Activated T-cell treated with anti-CD3 and anti-CD28 coated beads for 24 hours (primary cell): ENCODE results near the gene PYGO2.

Source experiments
- DNase-seq: peaks from one replicate; pipeline ENCODE4 v3.0.0-alpha.2; 2020; ENCODE audit warnings: low read depth

The PYGO2 gene

GRCh38 chr1:154961207-154962155 lies at the start of gene PYGO2:
TSS of gene PYGO2 (minus strand) at chr1:154961782. CDS start at chr1:154961576, 206 bp downstream.
- DNase-seq, result peak; percentile 73

- no peak for DNase-seq
These were observed 49.4 kb upstream of the PYGO2 start for GRCh38 chr1:155011004-155011416.

- DNase-seq, result no peak
These were observed 48.8 kb upstream of the PYGO2 start for GRCh38 chr1:155010211-155010918.

- DNase-seq, result no peak
These were observed 48.2 kb upstream of the PYGO2 start for GRCh38 chr1:155009742-155010141.

- no peak for DNase-seq
These were observed 47.7 kb upstream of the PYGO2 start for GRCh38 chr1:155009221-155009711.

- peak; percentile 44 for DNase-seq
These were observed 46.7 kb upstream of the PYGO2 start for GRCh38 chr1:155008015-155008941.

- DNase-seq, result no peak
These were observed 45.8 kb upstream of the PYGO2 start for GRCh38 chr1:155007251-155007828.

GRCh38 chr1:155006601-155007101 lies 45.1 kb upstream of the PYGO2 start:
- DNase-seq, result no peak

GRCh38 chr1:155005076-155006011 lies 43.8 kb upstream of the PYGO2 start:
- no peak for DNase-seq

- DNase-seq, result no peak
These were observed 42.9 kb upstream of the PYGO2 start for GRCh38 chr1:155004352-155005075.

- no peak for DNase-seq
These were observed 42.3 kb upstream of the PYGO2 start for GRCh38 chr1:155003766-155004351.

- DNase-seq, result no peak
These were observed 41.7 kb upstream of the PYGO2 start for GRCh38 chr1:155003227-155003765.

GRCh38 chr1:155002464-155003226 lies 41.1 kb upstream of the PYGO2 start, which contains the start of gene ZBTB7B:
TSS of gene ZBTB7B (plus strand) at chr1:155002802. CDS start at chr1:155014661, 11,859 bp downstream.
- no peak for DNase-seq

GRCh38 chr1:155001675-155002463 lies 40.3 kb upstream of the PYGO2 start:
- DNase-seq, result peak; percentile 98

- no peak for DNase-seq
These were observed 39.8 kb upstream of the PYGO2 start for GRCh38 chr1:155001425-155001674.

- peak; percentile 75 for DNase-seq
These were observed 39.3 kb upstream of the PYGO2 start for GRCh38 chr1:155000726-155001424.

GRCh38 chr1:155000411-155000725 lies 38.8 kb upstream of the PYGO2 start:
- no peak for DNase-seq
